H1 (cell line): ENCODE measurements around the gene HPX. TPM values are rescaled to one million over a fixed set of nuclear protein-coding genes. Genes with fewer than 3 reads are reported as not detected.

Experiments
- CTCF ChIA-PET: fragments of 300-600 bp; sonication (Branson Sonifier 250); formaldehyde crosslinking; loops from one replicate; lab custom pipeline; 2021; ENCODE audit not compliant: partially characterized antibody; lab: Charles Lee
- POLR2A ChIA-PET: fragments of 300-600 bp; sonication (Branson Sonifier 250); formaldehyde crosslinking; loops from one replicate; lab custom pipeline; 2021; ENCODE audit warnings: inconsistent platforms; ENCODE audit not compliant: partially characterized antibody; lab: Charles Lee
- DNase-seq, 2 experiments: peaks; one replicate each; pipeline versions ENCODE4 v3.0.0 to v3.0.0-alpha.2; 2010 to 2022; ENCODE audit warnings: low spot score in 2 of 2, low read depth in 1 of 2, mixed read lengths in 1 of 2
- FAIRE-seq: peaks from 2 replicates; lab custom pipeline; 2011; peaks lifted over from hg19 to GRCh38; lab: Jason Lieb, UNC
- H2AFZ ChIP-seq: 2 replicates; pipeline ENCODE4 v1.8.1; 2012; ENCODE audit warnings: low read length, inconsistent platforms
- H2AK5ac ChIP-seq: 2 replicates; pipeline ENCODE4 v1.6.1; 2013; ENCODE audit warnings: low read depth, low read length
- H2BK120ac ChIP-seq: replicated peaks from 2 replicates; pipeline ENCODE3; 2013; ENCODE audit warnings: low read depth, low read length, inconsistent platforms
- H2BK12ac ChIP-seq: 2 replicates; pipeline ENCODE4 v1.6.1; 2013; ENCODE audit warnings: low read depth, low read length
- H2BK15ac ChIP-seq: 2 replicates; pipeline ENCODE4 v1.6.1; 2013; ENCODE audit warnings: low read length
- H2BK20ac ChIP-seq: 2 replicates; pipeline ENCODE4 v1.6.1; 2013; ENCODE audit warnings: low read length
- H2BK5ac ChIP-seq: 2 replicates; pipeline ENCODE4 v1.6.1; 2013; ENCODE audit warnings: low read depth, low read length
- H3K14ac ChIP-seq: 2 replicates; pipeline ENCODE4 v1.6.1; 2013; ENCODE audit warnings: inconsistent platforms; ENCODE audit not compliant: insufficient read length
- H3K18ac ChIP-seq: 2 replicates; pipeline ENCODE4 v1.6.1; 2013; ENCODE audit warnings: low read length; ENCODE audit errors: extremely low read depth
- H3K23ac ChIP-seq: 2 replicates; pipeline ENCODE4 v1.6.1; 2013; ENCODE audit warnings: inconsistent platforms; ENCODE audit not compliant: insufficient read length
- H3K23me2 ChIP-seq: 2 replicates; pipeline ENCODE4 v1.6.1; 2013; ENCODE audit warnings: low read depth, low read length
- H3K27ac ChIP-seq: 2 replicates; pipeline ENCODE4 v1.6.1; 2011; ENCODE audit warnings: low read depth, low read length, inconsistent platforms
- H3K27me3 ChIP-seq, 4 experiments: replicated peaks in 1 of 4; 1 replicate in 1 of 4; 2 replicates in 3 of 4; pipeline versions ENCODE4 v1.6.1 to v1.8.1; 2011 to 2013; ENCODE audit warnings: low read length in 3 of 4, mild to moderate bottlenecking in 3 of 4, inconsistent platforms in 2 of 4, mixed read lengths in 2 of 4, moderate library complexity in 1 of 4; ENCODE audit not compliant: control insufficient read depth in 3 of 4, insufficient read depth in 3 of 4; ENCODE audit errors: extremely low read depth in 1 of 4
- H3K36me3 ChIP-seq, 4 experiments: 2 replicates each; pipeline versions ENCODE4 v1.6.1 to v1.8.1; 2011 to 2013; ENCODE audit warnings: mild to moderate bottlenecking in 4 of 4, low read length in 3 of 4, moderate library complexity in 2 of 4, control low read depth in 1 of 4, inconsistent platforms in 1 of 4; ENCODE audit not compliant: insufficient read depth in 4 of 4, control insufficient read depth in 2 of 4
- H3K4ac ChIP-seq: replicated peaks from 2 replicates; pipeline ENCODE3; 2013; ENCODE audit warnings: low read length, low read depth, mixed read lengths, inconsistent platforms; ENCODE audit not compliant: insufficient read length
- H3K4me1 ChIP-seq, 4 experiments: replicated peaks in 1 of 4; 1 replicate in 1 of 4; 2 replicates in 3 of 4; pipeline versions ENCODE4 v1.6.1 to v1.8.1; 2011 to 2013; ENCODE audit warnings: low read length in 3 of 4, inconsistent platforms in 2 of 4, mixed read lengths in 1 of 4; ENCODE audit not compliant: insufficient read depth in 4 of 4, control insufficient read depth in 3 of 4
- H3K4me2 ChIP-seq, 2 experiments: 2 replicates each; pipeline versions ENCODE4 v1.6.1 to v1.8.1; 2011 to 2013; ENCODE audit warnings: low read depth in 2 of 2, low read length in 2 of 2, control low read depth in 1 of 2, inconsistent platforms in 1 of 2, mild to moderate bottlenecking in 1 of 2; ENCODE audit not compliant: insufficient read depth in 1 of 2
- H3K4me3 ChIP-seq, 4 experiments: fragments of 200-600, 300-600 bp in 1 of 4; sonication (generic), shearing (Covaris generic), sonication (Bioruptor Twin) in 1 of 4; 2 replicates each; pipeline versions ENCODE4 v1.5.1 to v1.8.1; 2011 to 2016; ENCODE audit warnings: low read length in 4 of 4, low read depth in 3 of 4, control low read depth in 2 of 4, inconsistent platforms in 2 of 4, mild to moderate bottlenecking in 2 of 4, mixed read lengths in 1 of 4, moderate library complexity in 1 of 4; ENCODE audit not compliant: insufficient read depth in 2 of 4; ENCODE audit errors: extremely low read depth in 1 of 4
- H3K56ac ChIP-seq: replicated peaks from 2 replicates; pipeline ENCODE3; 2013; ENCODE audit warnings: low read depth, mild to moderate bottlenecking, mixed read lengths, low read length, inconsistent platforms; ENCODE audit not compliant: insufficient read length
- H3K79me1 ChIP-seq: 2 replicates; pipeline ENCODE4 v1.6.1; 2013; ENCODE audit warnings: low read depth, low read length, control low read depth
- H3K79me2 ChIP-seq, 2 experiments: 2 replicates each; pipeline versions ENCODE4 v1.6.1 to v1.8.1; 2012 to 2013; ENCODE audit warnings: low read length in 2 of 2, mild to moderate bottlenecking in 2 of 2, inconsistent platforms in 1 of 2; ENCODE audit not compliant: insufficient read depth in 2 of 2, control insufficient read depth in 1 of 2
- H3K9ac ChIP-seq, 4 experiments: replicated peaks in 1 of 4; 1 replicate in 1 of 4; 2 replicates in 3 of 4; pipeline versions ENCODE4 v1.6.1 to v1.8.1; 2011 to 2013; ENCODE audit warnings: low read depth in 3 of 4, low read length in 3 of 4, control low read depth in 2 of 4, mild to moderate bottlenecking in 2 of 4, moderate library complexity in 2 of 4, inconsistent platforms in 1 of 4; ENCODE audit errors: extremely low read depth in 1 of 4
- H3K9me3 ChIP-seq, 2 experiments: 2 replicates each; pipeline versions ENCODE4 v1.6.1 to v1.8.1; 2012 to 2013; ENCODE audit warnings: mild to moderate bottlenecking in 2 of 2, moderate library complexity in 2 of 2, control low read depth in 1 of 2, inconsistent platforms in 1 of 2, low read depth in 1 of 2, low read length in 1 of 2, mixed read lengths in 1 of 2; ENCODE audit not compliant: insufficient read depth in 2 of 2
- H4K20me1 ChIP-seq, 2 experiments: replicated peaks in 1 of 2; 2 replicates each; pipeline versions ENCODE3 to v1.8.1; 2011 to 2013; ENCODE audit warnings: inconsistent platforms in 2 of 2, low read length in 2 of 2, mild to moderate bottlenecking in 1 of 2; ENCODE audit not compliant: insufficient read depth in 2 of 2, control insufficient read depth in 1 of 2
- H4K5ac ChIP-seq: 2 replicates; pipeline ENCODE4 v1.6.1; 2013; ENCODE audit warnings: low read length, low read depth, mixed read lengths, inconsistent platforms; ENCODE audit not compliant: insufficient read length
- H4K8ac ChIP-seq: 2 replicates; pipeline ENCODE4 v1.8.0; 2013; ENCODE audit warnings: mild to moderate bottlenecking, moderate library complexity, low read length, inconsistent platforms; ENCODE audit not compliant: insufficient read depth; ENCODE audit errors: extremely low read depth
- H4K91ac ChIP-seq: replicated peaks from 2 replicates; pipeline ENCODE3; 2013; ENCODE audit warnings: low read length, mixed read lengths, inconsistent platforms; ENCODE audit not compliant: insufficient read length
- CBX5 ChIP-seq: fragments of 300-800, 300-1000 bp; sonication (generic); IDR thresholded peaks from 2 replicates; pipeline ENCODE4 v1.7.1; 2016; ENCODE audit warnings: antibody characterized with exemption, low read length, low read depth
- FOSL1 ChIP-seq: IDR thresholded peaks from 2 replicates; pipeline ENCODE4 v1.6.1; 2011; ENCODE audit warnings: mild to moderate bottlenecking, low read depth, low read length, moderate library complexity; ENCODE audit not compliant: insufficient read depth
- KDM1A ChIP-seq: fragments of 200-600, 300-600 bp; sonication (generic); IDR thresholded peaks from 2 replicates; pipeline ENCODE4 v1.7.1; 2016; ENCODE audit warnings: mild to moderate bottlenecking, low read length, borderline replicate concordance
- POLR2A ChIP-seq, 2 experiments: IDR thresholded peaks; 1 replicate in 1 of 2; 2 replicates in 1 of 2; pipeline ENCODE4 v1.6.1; 2011; ENCODE audit warnings: low read depth in 2 of 2, low read length in 2 of 2, mild to moderate bottlenecking in 2 of 2; ENCODE audit errors: control extremely low read depth in 1 of 2
- RAD21 ChIP-seq, 2 experiments: IDR thresholded peaks in 1 of 2; conservative IDR thresholded peaks in 1 of 2; 2 replicates each; pipeline ENCODE4 v1.6.1; 2011; ENCODE audit warnings: low read depth in 2 of 2, low read length in 2 of 2, improper control_type of control experiment in 1 of 2, inconsistent platforms in 1 of 2, mild to moderate bottlenecking in 1 of 2, moderate library complexity in 1 of 2
- RBBP5 ChIP-seq: IDR thresholded peaks from 2 replicates; pipeline ENCODE4 v1.7.1; 2012; ENCODE audit warnings: low read depth, mild to moderate bottlenecking, inconsistent platforms, low read length, moderate library complexity, borderline replicate concordance
- RFX5 ChIP-seq: IDR thresholded peaks from 2 replicates; pipeline ENCODE4 v1.6.1; 2011; ENCODE audit warnings: low read depth, low read length, improper control_type of control experiment, borderline replicate concordance
- TCF12 ChIP-seq: IDR thresholded peaks from 2 replicates; pipeline ENCODE4 v1.6.1; 2011; ENCODE audit warnings: low read depth, mild to moderate bottlenecking, low read length
- YY1 ChIP-seq: IDR thresholded peaks from 2 replicates; pipeline ENCODE4 v1.6.1; 2011; ENCODE audit warnings: low read depth, mild to moderate bottlenecking, low read length
- WGBS, 2 experiments: shearing (Covaris generic) in 1 of 2; methylation state at CpG; one replicate each; pipeline versions ENCODE4 v1.1.6 to v1.1.7; 2013 to 2015; ENCODE audit warnings: low lambda C conversion rate in 2 of 2, mixed read lengths in 2 of 2, inconsistent platforms in 1 of 2, low coverage in 1 of 2, missing lambda C conversion rate in 1 of 2; ENCODE audit not compliant: insufficient replicate concordance in 2 of 2, insufficient coverage in 1 of 2, insufficient read length in 1 of 2; ENCODE audit errors: extremely low coverage in 1 of 2, missing lambda C conversion rate in 1 of 2; 5-methylcytosine and 5-hydroxymethylcytosine counted together
- polyA plus RNA-seq, 7 experiments: library from polyadenylated mRNA; depleted of rRNA in 3 of 7; stranded (reverse) in 5 of 7; unstranded in 2 of 7; fragments of >200 nt in 5 of 7; fragments of 200-250 nt in 2 of 7; gene quantifications; 1 replicate in 5 of 7; 2 replicates in 1 of 7; 4 replicates in 1 of 7; pipeline versions ENCODE4 v1.2.1 to v1.2.3, GENCODE V29; 2011 to 2013; ENCODE audit warnings: missing spikeins in 2 of 7, mixed read lengths in 2 of 7
- total RNA-seq: library from RNA; stranded (reverse); fragmentation: NEBNext Ultra II Directional; extraction: Animal tissue kit (Norgen Biotek cat#: 25700); gene quantifications from 2 replicates; pipeline ENCODE4 v1.2.1, GENCODE V29; 2021
- TF ChIP-seq, protein P1 (sequence below): IDR thresholded peaks from 2 replicates; pipeline ENCODE4 v1.6.1; 2011; ENCODE audit warnings: low read depth, mild to moderate bottlenecking, low read length; ENCODE audit not compliant: insufficient read depth

Gene HPX
- total and polyA plus RNA-seq, 2 of the 8 experiments (the other 6 are each of a cell fraction or from before 2014, with no cell fraction given), result 0.80 to 0.97 TPM

DNA sequence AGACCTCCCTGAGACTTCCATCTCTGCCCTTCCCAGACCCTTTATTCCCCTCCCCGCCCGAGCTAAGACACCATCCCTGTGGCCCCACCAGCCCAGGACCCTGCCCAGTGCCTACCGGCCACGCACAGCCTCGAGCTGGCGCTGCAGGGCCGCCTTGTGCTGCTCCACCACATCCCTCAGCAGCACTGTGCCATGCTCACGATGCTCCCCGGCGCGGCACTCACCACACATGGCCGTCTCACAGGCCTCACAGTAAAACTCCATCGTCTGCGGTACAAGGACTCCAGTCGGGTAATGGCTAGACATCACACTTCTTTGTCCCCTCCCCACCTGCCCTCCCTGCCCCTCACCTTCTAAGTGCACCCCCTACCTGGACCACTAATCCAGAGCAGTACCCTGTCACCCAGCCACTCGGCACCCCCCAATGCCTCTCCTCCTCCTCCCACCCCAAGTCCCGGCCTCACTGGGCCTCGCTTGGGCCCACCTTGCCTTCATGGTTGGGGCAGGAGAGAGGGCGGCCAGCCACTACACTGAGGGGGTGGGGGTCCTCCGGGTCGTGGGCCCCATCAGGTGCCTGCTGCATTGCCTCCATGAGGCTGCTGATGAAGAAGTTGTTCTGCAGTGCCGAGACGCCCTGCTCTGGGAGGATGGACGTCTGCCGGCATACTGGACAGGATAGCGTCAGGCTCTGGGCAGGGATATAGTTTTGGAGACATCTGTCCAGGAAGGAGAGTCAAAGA is 17.0 kb upstream of the HPX start:
- no peak for DNase-seq
- H3K4me3 ChIP-seq, result no peak overlapping the region
- ChIA-PET CTCF (interaction anchor here (0.7 to 11.0 kb wide), 4 partner anchors 9 to 79 kb away, joined by 3 to 179 read pairs (median 8); partner anchors contain the start of gene HPX), POLR2A (interaction anchor here (0.5 to 4.6 kb wide), 2 partner anchors 16 to 59 kb away, joined by 3 to 12 read pairs; partner anchors contain the start of gene TRIM3)
- no peaks in the 10 kb centered on the region for H3K4me1 ChIP-seq
- H3K23ac ChIP-seq, result no peak overlapping the region
- H2AFZ ChIP-seq, result no peak overlapping the region
- H3K27me3 ChIP-seq, result no peaks in the 10 kb centered on the region
- WGBS, 2 experiments, result 92% methylated on average over 25 of the region's 26 CpGs; no CpG with 5 or more reads in 1 of the 2 experiments
- H3K9ac ChIP-seq, result no peak overlapping the region
- no peak overlapping the region for H2BK15ac ChIP-seq
- H3K56ac ChIP-seq, result no peak overlapping the region
- no peak overlapping the region for H2AK5ac ChIP-seq
- no peak overlapping the region for H2BK5ac ChIP-seq
- H3K18ac ChIP-seq, result no peak overlapping the region
- no peak overlapping the region for H3K4ac ChIP-seq
- FAIRE-seq, result no peak
- no peak overlapping the region for H2BK12ac ChIP-seq
- no peak overlapping the region for H4K91ac ChIP-seq
- H3K27ac ChIP-seq, result no peak overlapping the region
- no peak overlapping the region for H3K4me2 ChIP-seq
- H3K9me3 ChIP-seq, result no peaks in the 10 kb centered on the region
- no peak overlapping the region for H2BK120ac ChIP-seq
- H3K14ac ChIP-seq, result no peak overlapping the region
- no peak overlapping the region for H2BK20ac ChIP-seq
- H4K5ac ChIP-seq, result no peak overlapping the region
- H3K79me1 ChIP-seq, result no peaks in the 10 kb centered on the region; the same call in 1 of the 2 replicates
- peak overlapping the region; percentile 3; the same call in 1 of the 2 replicates for H4K8ac ChIP-seq
- H4K20me1 ChIP-seq, result no peaks in the 10 kb centered on the region
- H3K36me3 ChIP-seq, result peaks cover 0 to 12% (median 3%) of the 10 kb centered on the region in 4 experiments; a peak in 2 of 8 replicates
- H3K79me2 ChIP-seq, result no peaks in the 10 kb centered on the region
- H3K23me2 ChIP-seq, result no peaks in the 10 kb centered on the region; the same call in 1 of the 2 replicates
- TF ChIP-seq, protein P1, sequence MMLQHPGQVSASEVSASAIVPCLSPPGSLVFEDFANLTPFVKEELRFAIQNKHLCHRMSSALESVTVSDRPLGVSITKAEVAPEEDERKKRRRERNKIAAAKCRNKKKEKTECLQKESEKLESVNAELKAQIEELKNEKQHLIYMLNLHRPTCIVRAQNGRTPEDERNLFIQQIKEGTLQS, result no peak
- TF ChIP-seq POLR2A (IDR thresholded peaks at IDR 0.05; ENCODE audit: control extremely low read depth in 1 of 2, low read depth in 2 of 2, low read length in 2 of 2) (no peak), TCF12 (no peak), KDM1A (no peak), RFX5 (no peak), CBX5 (no peak), FOSL1 (no peak), RBBP5 (no peak), YY1 (no peak), RAD21 (IDR thresholded peaks at IDR 0.05 in 1 of 2, conservative IDR thresholded peaks at IDR 0.05 in 1 of 2; ENCODE audit: low read depth in 2 of 2, low read length in 2 of 2) (no peak)
